ENCODE data around the gene TYW1B.
"Not testable (repeated sequence)": the region's sequence is repeated elsewhere in the genome, so short reads cannot be mapped to it uniquely, and the experiment has no call there.

The TYW1B gene

DNA sequence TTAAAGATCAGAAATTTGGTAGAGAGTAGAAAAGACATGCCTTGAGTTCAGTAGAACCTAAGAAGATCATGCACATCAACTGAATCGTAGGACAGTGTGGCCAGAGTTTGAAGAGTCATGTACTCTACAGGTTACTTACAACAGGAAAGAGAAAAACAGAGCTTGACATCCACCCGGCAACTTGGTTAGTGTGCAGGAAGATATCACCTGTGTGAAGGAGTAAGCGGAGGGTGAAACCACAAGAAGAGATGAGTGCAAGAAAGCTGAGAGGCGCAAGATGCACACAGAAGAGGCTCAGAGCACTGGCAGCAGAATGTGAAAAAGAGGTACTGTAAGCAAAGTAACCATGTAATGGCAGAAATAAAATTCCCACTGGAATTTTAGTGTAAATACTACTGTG, 179.4 kb downstream of the TYW1B start:
- H3K4me3 ChIP-seq (ENCODE audit: severe bottlenecking); H3K9me3 ChIP-seq (ENCODE audit: severe bottlenecking); H3K27ac ChIP-seq (ENCODE audit: poor library complexity, severe bottlenecking); H3K36me3 ChIP-seq (ENCODE audit: low read depth); H3K4me1 ChIP-seq (ENCODE audit: insufficient read depth, poor library complexity, severe bottlenecking); H3K27me3 ChIP-seq (ENCODE audit: insufficient read depth, poor library complexity, severe bottlenecking); DNase-seq (ENCODE audit: low spot score); ATAC-seq (ENCODE audit: low read depth): not testable (repeated sequence)

DNA sequence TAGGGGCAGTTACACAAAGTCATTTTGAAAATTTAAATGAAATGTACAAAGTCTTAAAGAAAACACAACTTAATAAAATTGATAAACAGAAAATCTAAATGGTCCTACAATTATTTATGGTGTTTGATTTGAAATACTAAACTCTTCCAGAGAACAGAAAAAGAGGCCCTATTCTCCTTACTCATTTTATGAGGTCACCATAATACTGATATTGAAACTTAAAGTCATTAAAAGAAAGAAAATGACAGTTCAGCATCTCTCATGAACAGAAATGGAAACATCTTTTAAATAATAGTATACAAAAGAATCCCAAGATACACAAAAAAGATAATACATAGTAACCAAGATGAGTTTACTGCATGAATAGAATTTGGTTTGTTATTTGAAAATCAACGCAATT, 184.3 kb downstream of the TYW1B start:
- not testable (repeated sequence) for DNase-seq (ENCODE audit: low spot score); H3K27me3 ChIP-seq (ENCODE audit: insufficient read depth, poor library complexity, severe bottlenecking); ATAC-seq (ENCODE audit: low read depth); H3K27ac ChIP-seq (ENCODE audit: poor library complexity, severe bottlenecking); H3K4me3 ChIP-seq (ENCODE audit: severe bottlenecking); H3K36me3 ChIP-seq (ENCODE audit: low read depth); H3K4me1 ChIP-seq (ENCODE audit: insufficient read depth, poor library complexity, severe bottlenecking); H3K9me3 ChIP-seq (ENCODE audit: severe bottlenecking)

DNA sequence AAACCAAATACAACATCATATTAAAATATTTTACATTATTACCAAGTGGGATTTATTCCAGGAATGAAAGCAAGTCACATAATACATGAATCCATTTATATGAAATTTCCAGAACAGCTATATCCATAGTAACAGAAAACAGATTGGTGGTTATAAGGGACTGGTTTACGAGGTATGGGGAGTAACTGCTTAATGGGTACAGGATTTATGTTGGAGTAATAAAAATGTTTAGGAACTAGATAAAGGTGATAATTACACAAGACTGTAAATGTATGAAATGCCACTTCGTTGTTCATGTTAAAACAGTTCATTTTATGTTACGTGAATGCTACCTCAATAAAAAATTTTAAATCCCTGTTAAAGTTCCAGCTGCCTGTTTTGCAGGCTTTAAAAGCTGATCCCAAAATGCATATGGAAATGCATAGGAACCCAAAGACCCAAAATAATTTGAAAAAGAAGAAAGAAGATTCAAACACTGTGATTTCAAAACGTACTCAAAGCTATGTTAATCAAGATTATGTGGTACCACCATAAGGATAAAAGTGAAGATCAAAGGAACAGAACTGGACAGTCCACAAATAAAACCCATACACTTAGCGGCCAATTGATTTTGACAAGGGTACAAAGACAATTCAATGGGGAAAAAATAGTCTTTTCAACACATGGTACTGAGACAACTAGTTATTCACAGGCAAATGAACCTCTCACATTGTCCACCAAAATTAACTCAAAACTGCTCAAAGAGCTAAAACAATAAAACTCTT, 186.3 kb downstream of the TYW1B start:
- ATAC-seq (ENCODE audit: low read depth); H3K27me3 ChIP-seq (ENCODE audit: insufficient read depth, poor library complexity, severe bottlenecking); H3K27ac ChIP-seq (ENCODE audit: poor library complexity, severe bottlenecking); H3K4me3 ChIP-seq (ENCODE audit: severe bottlenecking); H3K4me1 ChIP-seq (ENCODE audit: insufficient read depth, poor library complexity, severe bottlenecking); DNase-seq (ENCODE audit: low spot score); H3K9me3 ChIP-seq (ENCODE audit: severe bottlenecking); H3K36me3 ChIP-seq (ENCODE audit: low read depth): not testable (repeated sequence)

DNA sequence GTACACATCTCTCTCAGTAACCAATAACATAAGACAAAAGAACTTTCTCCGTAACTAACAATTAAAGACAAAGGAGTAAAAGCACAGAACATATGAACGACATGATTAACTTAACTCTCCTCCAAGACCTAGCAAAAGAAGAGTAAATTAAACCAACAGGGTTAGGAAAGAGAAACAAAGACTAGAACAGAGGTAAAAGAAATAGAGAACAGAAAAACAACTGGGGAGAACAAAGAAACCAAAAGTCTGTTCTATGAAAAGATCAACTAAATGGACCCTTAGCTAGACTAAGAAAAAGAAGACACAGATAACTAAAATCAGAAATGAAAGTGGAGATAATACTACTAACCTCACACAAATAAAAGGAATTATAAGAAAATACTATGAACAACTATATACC, 187.3 kb downstream of the TYW1B start:
- H3K4me3 ChIP-seq (ENCODE audit: severe bottlenecking); H3K36me3 ChIP-seq (ENCODE audit: low read depth); DNase-seq (ENCODE audit: low spot score); H3K27ac ChIP-seq (ENCODE audit: poor library complexity, severe bottlenecking); H3K4me1 ChIP-seq (ENCODE audit: insufficient read depth, poor library complexity, severe bottlenecking); H3K9me3 ChIP-seq (ENCODE audit: severe bottlenecking); H3K27me3 ChIP-seq (ENCODE audit: insufficient read depth, poor library complexity, severe bottlenecking); ATAC-seq (ENCODE audit: low read depth): not testable (repeated sequence)

DNA sequence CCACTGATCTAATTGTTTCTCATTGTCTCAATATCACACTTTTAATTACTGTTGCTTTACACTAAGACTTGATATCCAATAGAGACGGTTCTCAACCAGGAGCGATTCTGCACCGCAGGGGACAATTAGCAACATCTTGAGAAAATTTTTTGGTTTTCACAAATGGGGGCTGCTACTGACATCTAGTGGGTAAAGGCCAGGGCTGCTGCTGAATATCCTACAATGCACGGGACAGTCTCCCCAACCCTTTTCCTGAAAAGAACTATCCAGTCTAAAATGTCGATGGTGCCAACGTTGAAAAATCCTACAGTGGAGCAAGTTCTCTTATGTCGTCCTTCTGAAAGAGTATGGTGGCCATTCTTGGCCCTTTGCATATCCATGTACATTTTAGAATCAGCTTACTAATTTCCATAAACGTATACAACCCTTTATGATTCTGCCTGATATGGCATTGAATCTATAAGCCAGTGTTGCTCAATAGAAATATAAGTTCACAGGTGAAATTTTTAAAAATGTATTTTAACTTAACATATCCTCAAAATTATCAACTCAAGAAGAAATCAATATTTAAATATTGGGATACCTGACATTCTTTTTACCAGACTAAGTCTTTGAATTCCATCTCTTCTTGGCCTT, 192.6 kb downstream of the TYW1B start:
- DNase-seq (ENCODE audit: low spot score); H3K27me3 ChIP-seq (ENCODE audit: insufficient read depth, poor library complexity, severe bottlenecking); H3K9me3 ChIP-seq (ENCODE audit: severe bottlenecking); H3K27ac ChIP-seq (ENCODE audit: poor library complexity, severe bottlenecking); H3K4me3 ChIP-seq (ENCODE audit: severe bottlenecking); H3K36me3 ChIP-seq (ENCODE audit: low read depth); H3K4me1 ChIP-seq (ENCODE audit: insufficient read depth, poor library complexity, severe bottlenecking): not testable (repeated sequence)
- ATAC-seq (ENCODE audit: low read depth), result peak; percentile 74
- TF ChIP-seq, protein P1, sequence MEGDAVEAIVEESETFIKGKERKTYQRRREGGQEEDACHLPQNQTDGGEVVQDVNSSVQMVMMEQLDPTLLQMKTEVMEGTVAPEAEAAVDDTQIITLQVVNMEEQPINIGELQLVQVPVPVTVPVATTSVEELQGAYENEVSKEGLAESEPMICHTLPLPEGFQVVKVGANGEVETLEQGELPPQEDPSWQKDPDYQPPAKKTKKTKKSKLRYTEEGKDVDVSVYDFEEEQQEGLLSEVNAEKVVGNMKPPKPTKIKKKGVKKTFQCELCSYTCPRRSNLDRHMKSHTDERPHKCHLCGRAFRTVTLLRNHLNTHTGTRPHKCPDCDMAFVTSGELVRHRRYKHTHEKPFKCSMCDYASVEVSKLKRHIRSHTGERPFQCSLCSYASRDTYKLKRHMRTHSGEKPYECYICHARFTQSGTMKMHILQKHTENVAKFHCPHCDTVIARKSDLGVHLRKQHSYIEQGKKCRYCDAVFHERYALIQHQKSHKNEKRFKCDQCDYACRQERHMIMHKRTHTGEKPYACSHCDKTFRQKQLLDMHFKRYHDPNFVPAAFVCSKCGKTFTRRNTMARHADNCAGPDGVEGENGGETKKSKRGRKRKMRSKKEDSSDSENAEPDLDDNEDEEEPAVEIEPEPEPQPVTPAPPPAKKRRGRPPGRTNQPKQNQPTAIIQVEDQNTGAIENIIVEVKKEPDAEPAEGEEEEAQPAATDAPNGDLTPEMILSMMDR (IDR thresholded peaks at IDR 0.05; ENCODE audit: poor library complexity, severe bottlenecking), result peak; percentile 60

DNA sequence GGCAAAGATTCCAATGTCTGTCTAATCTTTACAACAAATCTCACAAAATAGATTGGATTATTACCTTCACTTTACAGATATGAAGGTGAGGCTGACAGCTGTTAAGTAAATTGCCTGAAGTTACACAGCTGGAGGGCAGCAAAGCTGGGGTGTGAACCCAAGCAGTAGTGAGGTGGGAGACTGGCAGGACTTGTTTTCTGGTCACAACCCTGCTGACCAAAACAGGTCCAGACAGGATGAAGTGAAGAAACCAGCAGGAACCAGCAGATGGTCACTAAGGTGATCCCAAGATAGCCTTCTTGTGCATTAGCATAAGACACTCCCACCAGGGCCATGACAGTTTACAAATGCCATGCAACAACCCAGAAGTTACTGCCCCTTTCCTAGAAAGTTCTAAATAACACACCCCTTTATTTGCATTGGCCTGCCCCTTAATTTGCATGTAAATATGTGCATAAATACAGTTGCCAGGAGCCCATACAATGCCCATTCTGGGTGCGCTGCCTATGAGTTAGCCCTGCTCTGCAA, 195.2 kb downstream of the TYW1B start:
- H3K9me3 ChIP-seq (ENCODE audit: severe bottlenecking); H3K27ac ChIP-seq (ENCODE audit: poor library complexity, severe bottlenecking): not testable (repeated sequence)

DNA sequence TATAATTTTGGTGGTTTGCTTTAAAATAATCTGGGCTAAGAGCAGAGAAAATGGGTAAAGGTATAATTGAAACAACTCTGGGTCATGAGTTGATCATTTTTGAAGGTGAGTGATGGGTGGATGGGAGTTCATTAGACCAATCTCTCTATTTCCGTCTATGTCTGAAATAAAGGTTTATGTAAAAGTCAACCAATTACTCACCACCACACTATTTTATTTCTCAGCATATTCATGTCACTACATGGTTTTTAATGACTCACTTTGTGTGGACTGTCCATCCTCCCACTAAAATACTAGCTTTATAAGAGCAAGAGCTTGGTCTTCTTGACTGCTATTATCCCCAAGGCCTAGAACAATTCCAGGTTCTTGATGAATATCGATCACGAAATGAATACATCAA, 199.6 kb downstream of the TYW1B start:
- not testable (repeated sequence) for H3K36me3 ChIP-seq (ENCODE audit: low read depth); H3K9me3 ChIP-seq (ENCODE audit: severe bottlenecking); H3K4me1 ChIP-seq (ENCODE audit: insufficient read depth, poor library complexity, severe bottlenecking); H3K27me3 ChIP-seq (ENCODE audit: insufficient read depth, poor library complexity, severe bottlenecking); H3K4me3 ChIP-seq (ENCODE audit: severe bottlenecking); DNase-seq (ENCODE audit: low spot score); H3K27ac ChIP-seq (ENCODE audit: poor library complexity, severe bottlenecking)
- ATAC-seq (ENCODE audit: low read depth), result peak; percentile 92

More for the DNA sequence above, 195.2 kb downstream of the TYW1B start:
- not testable (repeated sequence) for DNase-seq (ENCODE audit: low spot score); H3K4me1 ChIP-seq (ENCODE audit: insufficient read depth, poor library complexity, severe bottlenecking); H3K36me3 ChIP-seq (ENCODE audit: low read depth); H3K4me3 ChIP-seq (ENCODE audit: severe bottlenecking); H3K27me3 ChIP-seq (ENCODE audit: insufficient read depth, poor library complexity, severe bottlenecking)
- peak; percentile 52 for ATAC-seq (ENCODE audit: low read depth)

DNA sequence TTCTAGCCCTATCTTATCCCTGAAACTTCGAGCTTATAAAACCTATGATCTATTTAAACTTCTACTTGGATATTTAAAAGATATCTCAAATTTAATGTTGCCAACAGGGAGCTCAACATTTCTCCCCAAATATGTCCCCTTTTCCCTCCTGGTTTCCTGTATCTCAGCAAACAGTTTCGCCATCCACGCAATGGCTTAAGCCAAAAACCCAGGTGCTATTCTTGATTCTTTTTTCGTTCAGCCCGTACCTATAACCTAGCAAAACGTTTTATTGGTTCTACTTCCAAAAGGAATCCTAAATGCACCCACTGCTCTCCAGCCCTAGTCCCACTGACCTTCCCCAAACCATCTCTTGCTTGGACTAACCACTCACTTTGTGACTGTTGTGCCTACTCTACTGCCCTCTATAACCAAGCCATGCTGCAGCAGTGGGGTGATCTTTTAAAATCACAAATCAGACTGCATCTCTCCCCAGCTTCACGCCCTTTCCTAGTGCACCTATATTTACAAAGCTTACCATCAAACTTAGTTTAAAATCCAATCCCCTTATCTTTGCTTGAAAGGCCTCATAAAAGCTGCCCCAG, 201.5 kb downstream of the TYW1B start:
- ATAC-seq (ENCODE audit: low read depth); DNase-seq (ENCODE audit: low spot score); H3K36me3 ChIP-seq (ENCODE audit: low read depth); H3K27ac ChIP-seq (ENCODE audit: poor library complexity, severe bottlenecking); H3K4me3 ChIP-seq (ENCODE audit: severe bottlenecking); H3K9me3 ChIP-seq (ENCODE audit: severe bottlenecking); H3K27me3 ChIP-seq (ENCODE audit: insufficient read depth, poor library complexity, severe bottlenecking); H3K4me1 ChIP-seq (ENCODE audit: insufficient read depth, poor library complexity, severe bottlenecking): not testable (repeated sequence)

DNA sequence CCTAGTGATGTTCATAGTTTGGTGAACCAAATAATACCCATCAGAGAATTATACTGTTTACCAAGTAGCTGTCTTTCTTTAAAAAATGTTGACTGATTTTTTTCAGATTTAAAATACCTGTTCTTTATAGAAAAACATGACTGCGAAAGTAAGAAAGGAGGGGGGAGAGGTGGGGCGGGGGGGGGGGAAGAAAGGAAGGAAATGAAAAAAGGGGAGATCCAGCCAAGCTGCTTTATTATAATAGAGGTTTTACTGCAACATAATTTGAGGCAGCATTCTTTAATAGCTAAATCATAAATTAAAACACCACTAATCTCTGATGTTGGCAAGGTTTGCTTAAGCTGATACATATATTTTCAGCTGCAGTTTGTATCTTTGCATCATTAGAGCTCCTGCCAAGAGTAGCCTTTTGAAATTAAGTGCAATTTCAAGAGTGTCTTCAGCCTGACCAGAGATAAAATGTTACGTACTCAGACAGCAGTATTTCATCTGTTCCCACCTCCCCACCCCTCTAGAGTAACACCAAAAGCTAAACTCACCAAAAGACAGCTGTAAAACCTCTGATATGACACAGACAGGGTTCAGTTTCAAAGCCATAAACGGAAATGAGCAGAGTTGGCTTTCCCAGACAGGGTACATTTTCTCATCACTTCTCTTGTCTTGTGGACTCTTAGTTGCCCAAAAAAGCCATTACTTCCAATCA, 202.1 kb downstream of the TYW1B start:
- not testable (repeated sequence) for H3K4me3 ChIP-seq (ENCODE audit: severe bottlenecking); H3K4me1 ChIP-seq (ENCODE audit: insufficient read depth, poor library complexity, severe bottlenecking); H3K27me3 ChIP-seq (ENCODE audit: insufficient read depth, poor library complexity, severe bottlenecking); H3K27ac ChIP-seq (ENCODE audit: poor library complexity, severe bottlenecking); H3K9me3 ChIP-seq (ENCODE audit: severe bottlenecking); ATAC-seq (ENCODE audit: low read depth); DNase-seq (ENCODE audit: low spot score); H3K36me3 ChIP-seq (ENCODE audit: low read depth)
